Activated CD4-positive, alpha-beta T cell treated with anti-CD3 and anti-CD28 coated beads, Interleukin-2, amount 50 U/mL, for 16 hours (primary cell): ENCODE data around the gene TBC1D22A.
"Not testable (repeated sequence)": the region's sequence is repeated elsewhere in the genome, so short reads cannot be mapped to it uniquely, and the experiment has no call there.

Experiments used
- DNase-seq: peaks from one replicate; pipeline ENCODE4 v3.0.0-alpha.2; 2020

TBC1D22A gene

GRCh38 chr22:47131632-47132427 is 369.4 kb downstream of the TBC1D22A start:
- no peak for DNase-seq

GRCh38 chr22:47132428-47132825 is 370.0 kb downstream of the TBC1D22A start:
- DNase-seq, result no peak

DNA sequence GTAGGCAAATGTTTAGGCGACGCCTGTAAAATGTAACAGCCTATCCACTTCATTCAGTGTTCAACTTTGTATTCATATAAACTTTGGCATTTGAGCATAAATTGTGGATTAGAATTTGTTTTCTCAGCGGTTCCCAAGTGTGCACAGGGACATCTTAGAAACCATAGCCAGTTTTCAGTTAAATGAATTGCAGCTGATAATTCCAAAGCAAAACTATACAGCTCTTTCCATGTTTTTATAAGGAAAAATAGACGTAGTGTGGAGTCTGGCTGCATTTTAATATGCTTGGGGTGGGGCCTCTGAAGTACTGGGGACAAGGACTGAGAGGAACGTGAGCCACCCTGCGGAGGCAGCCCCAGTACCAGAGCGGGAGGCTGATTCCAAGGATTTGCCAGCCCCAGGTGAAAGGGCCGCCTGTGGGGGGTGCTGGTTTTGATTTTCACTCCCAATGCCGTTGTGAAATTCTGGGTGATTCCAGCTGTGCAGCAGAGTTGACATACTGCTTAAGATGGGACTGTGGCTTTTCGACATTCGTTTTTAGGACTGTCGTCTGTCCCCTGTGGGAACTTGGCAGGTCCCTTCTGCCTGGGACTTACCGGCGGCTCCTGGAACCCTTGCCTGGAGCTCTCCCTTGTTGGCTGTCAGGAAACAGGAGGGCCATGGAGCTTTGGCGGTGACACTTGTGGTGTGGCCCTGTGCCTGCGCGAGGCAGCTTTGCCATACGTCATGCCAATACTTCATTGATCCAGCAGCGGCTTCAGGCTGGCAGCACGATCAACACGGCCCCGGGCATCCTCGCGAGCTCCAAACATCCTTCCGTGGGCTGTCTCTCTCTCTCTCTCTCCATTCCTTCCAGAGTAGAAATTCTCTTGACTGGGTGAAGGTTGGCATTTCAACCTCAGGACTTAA is 370.9 kb downstream of the TBC1D22A start:
- no peak for DNase-seq

- no peak for DNase-seq
These were observed 371.8 kb downstream of the TBC1D22A start for GRCh38 chr22:47134222-47134621.

GRCh38 chr22:47135338-47135737 is 372.9 kb downstream of the TBC1D22A start:
- DNase-seq, result no peak

- DNase-seq, result no peak
These were observed 373.6 kb downstream of the TBC1D22A start for GRCh38 chr22:47136050-47136449.

DNA sequence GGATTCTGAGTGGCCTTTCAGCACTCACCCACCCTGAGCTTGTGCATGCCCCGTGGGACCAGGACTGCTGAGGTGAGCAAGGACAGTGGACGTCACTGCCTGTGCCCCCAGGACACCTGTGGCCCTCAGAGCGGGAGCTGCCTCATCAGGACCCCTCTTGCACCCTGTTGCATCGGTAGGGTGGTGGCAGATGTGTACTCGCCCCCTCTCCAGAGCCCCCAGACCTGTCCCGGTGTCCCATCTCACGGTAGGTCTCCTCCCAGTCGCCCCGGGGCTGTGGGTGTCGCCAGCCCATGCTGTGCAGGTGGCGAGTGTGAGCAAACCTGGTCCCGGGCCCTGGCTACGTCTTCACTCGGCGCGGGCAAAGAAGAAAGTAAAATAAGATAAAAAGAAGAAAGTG is 374.2 kb downstream of the TBC1D22A start:
- no peak for DNase-seq

- no peak for DNase-seq
These were observed 376.8 kb downstream of the TBC1D22A start for GRCh38 chr22:47139013-47139789.

- DNase-seq, result no peak
These were observed 377.3 kb downstream of the TBC1D22A start for GRCh38 chr22:47139790-47140119.

DNA sequence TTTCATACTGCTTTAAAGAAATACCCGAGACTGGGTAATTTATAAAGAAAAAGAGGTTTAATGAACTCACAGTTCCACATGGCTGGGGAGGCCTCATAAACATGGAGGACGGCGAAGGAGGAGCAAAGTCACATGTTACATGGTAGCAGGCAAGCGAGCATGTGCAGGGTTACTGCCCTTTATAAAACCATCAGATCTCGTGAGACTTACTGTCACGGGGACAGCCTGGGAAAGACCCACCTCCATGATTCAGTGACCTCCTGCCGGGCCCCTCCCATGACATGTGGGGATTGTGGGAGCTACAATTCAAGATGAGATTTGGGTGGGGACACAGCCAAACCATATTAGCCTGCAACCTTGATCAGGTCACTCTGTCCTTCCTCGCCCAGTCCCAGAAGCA is 378.5 kb downstream of the TBC1D22A start:
- not testable (repeated sequence) for DNase-seq

DNA sequence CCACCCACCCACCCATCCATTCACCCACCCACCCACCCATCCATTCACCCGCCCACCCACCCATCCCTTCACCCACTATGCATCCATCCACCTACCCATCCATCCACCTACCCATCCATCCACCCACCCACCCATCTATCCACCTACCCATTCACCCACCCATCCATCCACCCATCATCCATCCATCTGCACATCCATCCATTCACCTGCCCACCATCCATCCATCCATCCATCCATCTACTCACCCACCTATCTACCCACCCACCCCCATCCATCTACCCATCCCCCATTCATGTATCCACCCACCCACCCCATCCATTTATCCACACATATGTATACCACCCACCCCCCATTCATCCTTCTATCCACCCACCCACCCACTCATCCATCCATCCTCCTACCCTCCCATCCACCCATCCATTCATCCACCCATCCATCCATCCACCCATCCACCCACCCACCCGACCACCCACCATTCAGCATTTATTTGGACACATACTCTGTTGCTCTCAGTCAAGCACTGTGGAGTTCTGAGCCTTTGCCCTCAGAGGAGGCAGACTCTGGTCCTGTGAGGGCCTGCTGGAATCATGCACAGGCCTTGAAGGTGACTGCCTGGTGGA is 380.1 kb downstream of the TBC1D22A start:
- DNase-seq, result no peak

DNA sequence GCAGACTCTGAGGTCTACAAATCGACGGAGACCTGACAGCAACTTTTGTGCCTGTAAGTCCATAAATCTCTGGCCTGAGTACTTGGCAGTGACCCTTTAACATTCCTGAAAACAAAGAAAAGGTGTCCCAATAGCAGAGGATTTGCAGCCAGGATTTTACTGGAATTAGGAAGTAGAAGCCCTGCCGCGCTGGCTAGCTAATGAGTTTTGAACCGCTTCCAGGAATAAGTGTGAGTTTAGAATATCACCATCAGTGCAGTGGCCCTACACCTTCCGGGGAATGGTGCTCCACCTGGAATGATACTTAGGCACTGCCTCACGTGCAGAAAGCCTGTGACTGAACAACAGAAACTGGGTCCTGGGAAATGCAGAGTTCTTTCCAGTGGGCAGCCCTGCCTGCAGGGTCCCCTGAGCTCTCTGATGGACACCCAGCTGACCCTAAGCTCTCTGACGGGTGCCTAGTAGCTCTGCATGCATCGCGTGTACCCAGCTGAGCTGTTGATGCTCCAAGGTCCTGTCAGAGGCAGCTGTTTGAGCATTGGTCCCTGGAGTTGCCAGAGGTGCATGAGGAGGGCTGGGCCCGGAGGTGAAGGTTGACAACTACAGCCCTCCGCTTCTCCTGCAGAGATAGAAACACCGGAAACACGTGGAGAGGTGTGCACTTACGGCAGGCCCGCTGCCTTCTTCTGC is 380.9 kb downstream of the TBC1D22A start:
- DNase-seq, result no peak

GRCh38 chr22:47144076-47144765 is 381.8 kb downstream of the TBC1D22A start:
- DNase-seq, result no peak

DNA sequence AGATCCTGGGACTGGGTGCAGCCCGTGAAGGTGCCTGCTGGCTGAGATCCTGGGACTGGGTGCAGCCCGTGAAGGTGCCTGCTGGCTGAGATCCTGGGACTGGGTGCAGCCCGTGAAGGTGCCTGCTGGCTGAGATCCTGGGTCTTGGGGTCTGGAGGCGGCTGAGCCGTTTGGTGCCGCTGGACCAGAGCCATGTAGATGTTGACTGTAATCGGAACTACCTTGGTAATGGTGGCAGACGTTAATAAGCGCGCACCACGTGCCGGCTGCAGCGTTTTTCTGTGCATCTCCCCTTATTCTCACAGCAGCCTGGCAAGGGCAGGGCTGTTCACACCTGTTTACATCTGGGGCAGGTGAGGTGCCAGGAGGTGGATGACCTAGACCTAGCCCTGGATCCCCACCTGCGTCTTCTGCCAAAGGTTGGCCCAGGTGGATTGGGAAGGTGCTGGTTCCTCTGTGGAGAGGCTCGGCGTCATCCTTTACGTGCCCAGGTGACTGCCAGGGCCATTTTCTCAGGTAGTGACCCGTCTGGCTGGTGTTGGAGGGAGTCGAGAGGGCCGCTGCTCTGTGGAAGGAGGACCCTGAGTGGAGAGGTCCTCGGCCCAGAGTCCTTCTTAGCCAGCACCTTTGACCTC is 382.5 kb downstream of the TBC1D22A start:
- DNase-seq, result no peak

- DNase-seq, result no peak
These were observed 383.4 kb downstream of the TBC1D22A start for GRCh38 chr22:47145883-47146282.

DNA sequence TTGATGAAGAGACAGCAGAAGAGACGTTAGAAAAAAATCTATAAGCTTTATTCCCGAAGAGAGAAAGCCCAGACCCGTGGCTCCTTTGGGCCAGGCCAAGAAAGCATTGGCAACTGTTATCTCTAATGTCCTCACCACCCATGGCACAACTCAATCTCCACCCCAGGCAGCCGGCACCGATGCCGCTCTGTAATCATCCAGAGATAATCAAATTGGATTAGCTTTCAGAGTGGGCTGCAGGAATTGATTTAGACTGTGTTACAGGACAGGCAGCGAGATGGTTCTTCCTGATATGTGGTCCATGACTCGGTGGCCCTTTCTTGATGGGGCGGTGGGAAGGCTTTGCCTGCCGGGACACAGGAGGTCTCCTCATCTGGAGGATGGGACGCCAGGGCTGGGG is 383.9 kb downstream of the TBC1D22A start:
- DNase-seq, result no peak

DNA sequence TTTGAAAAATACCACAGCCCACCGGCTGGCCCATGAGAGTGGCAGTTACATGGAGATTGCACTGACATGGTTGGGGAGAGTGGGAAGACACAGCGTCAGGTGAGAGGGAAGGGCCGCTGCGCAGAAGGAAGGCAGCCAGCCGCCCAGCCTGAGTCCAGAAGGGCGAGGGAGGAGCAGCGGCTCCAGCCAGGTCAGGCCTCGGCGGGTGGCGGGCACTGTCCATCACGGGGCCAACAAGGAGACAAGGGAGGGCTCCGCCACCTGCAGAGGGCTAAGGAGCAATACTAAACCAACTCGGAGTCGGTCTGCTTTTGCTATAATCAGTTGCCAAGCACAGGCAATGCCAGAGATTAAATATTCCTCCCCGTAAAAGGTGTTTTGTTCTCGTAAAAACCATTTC is 384.5 kb downstream of the TBC1D22A start:
- no peak for DNase-seq

GRCh38 chr22:47147572-47147971 is 385.1 kb downstream of the TBC1D22A start:
- DNase-seq, result no peak

- no peak for DNase-seq
These were observed 386.1 kb downstream of the TBC1D22A start for GRCh38 chr22:47148510-47148909.

GRCh38 chr22:47148956-47149728 is 386.7 kb downstream of the TBC1D22A start:
- DNase-seq, result no peak
